Measurements from ENCODE around the gene HLA-C.
A peak's percentile ranks its signal among the peaks of the same experiment; 100 is the strongest.
"Not testable (repeated sequence)": the region's sequence is repeated elsewhere in the genome, so short reads cannot be mapped to it uniquely, and the experiment has no call there.

Gene HLA-C

GRCh38 chr6:31285982-31286381 is 14.1 kb upstream of the HLA-C start:
- Histone ChIP-seq H3K27ac (no peak overlapping the region), H3K36me3 (replicated peaks) (no peaks in the 10 kb centered on the region), H3K4me3 (ENCODE audit: low read depth, low read length) (no peak overlapping the region), H3K27me3 (replicated peaks) (peaks cover 7% of the 10 kb centered on the region)
- TF ChIP-seq CTCF (IDR thresholded peaks at IDR 0.05; ENCODE audit: low read depth, low read length, missing control alignments) = no peak
- no peak for DNase-seq
- in situ Hi-C loops (cut with HindIII; ENCODE audit: low pct_ligation_motif_present, low sequenced_read_pairs) = no loop called here

- Histone ChIP-seq H3K27ac (no peak overlapping the region), H3K4me3 (ENCODE audit: low read depth, low read length) (no peak overlapping the region), H3K36me3 (replicated peaks) (no peaks in the 10 kb centered on the region), H3K27me3 (replicated peaks) (peaks cover 7% of the 10 kb centered on the region)
- in situ Hi-C loops (cut with HindIII; ENCODE audit: low pct_ligation_motif_present, low sequenced_read_pairs) = no loop called here
- no peak for TF ChIP-seq CTCF (IDR thresholded peaks at IDR 0.05; ENCODE audit: low read depth, low read length, missing control alignments)
- no peak for DNase-seq
These were observed 13.6 kb upstream of the HLA-C start for GRCh38 chr6:31285486-31285885.

GRCh38 chr6:31279647-31280046 is 7.8 kb upstream of the HLA-C start:
- in situ Hi-C loops (cut with HindIII; ENCODE audit: low pct_ligation_motif_present, low sequenced_read_pairs); H3K27me3 ChIP-seq (replicated peaks); DNase-seq; H3K36me3 ChIP-seq (replicated peaks); H3K4me3 ChIP-seq (ENCODE audit: low read depth, low read length); H3K27ac ChIP-seq: not testable (repeated sequence)

GRCh38 chr6:31272836-31273626 is 1.1 kb upstream of the HLA-C start:
- Histone ChIP-seq H3K27ac (no peak overlapping the region), H3K27me3 (replicated peaks) (peaks cover 3% of the 10 kb centered on the region), H3K4me3 (ENCODE audit: low read depth, low read length) (no peak overlapping the region), H3K36me3 (replicated peaks) (no peaks in the 10 kb centered on the region)
- no peak for TF ChIP-seq CTCF (IDR thresholded peaks at IDR 0.05; ENCODE audit: low read depth, low read length, missing control alignments)
- no peak for DNase-seq
- in situ Hi-C loops (cut with HindIII; ENCODE audit: low pct_ligation_motif_present, low sequenced_read_pairs) = no loop called here

GRCh38 chr6:31272436-31272835 is 544 bp upstream of the HLA-C start:
- peaks cover 3% of the 10 kb centered on the region for H3K27me3 ChIP-seq (replicated peaks)
- in situ Hi-C loops (cut with HindIII; ENCODE audit: low pct_ligation_motif_present, low sequenced_read_pairs) = no loop called here
- no peak overlapping the region for H3K27ac ChIP-seq
- no peak for TF ChIP-seq CTCF (IDR thresholded peaks at IDR 0.05; ENCODE audit: low read depth, low read length, missing control alignments)
- peak overlapping the region; percentile 74 for H3K4me3 ChIP-seq (ENCODE audit: low read depth, low read length)
- no peak for DNase-seq
- no peaks in the 10 kb centered on the region for H3K36me3 ChIP-seq (replicated peaks)

- no peak overlapping the region for H3K27ac ChIP-seq
- DNase-seq = peak; percentile 2
- peak overlapping the region; percentile 74 for H3K4me3 ChIP-seq (ENCODE audit: low read depth, low read length)
- no peaks in the 10 kb centered on the region for H3K36me3 ChIP-seq (replicated peaks)
- no peaks in the 10 kb centered on the region for H3K27me3 ChIP-seq (replicated peaks)
- in situ Hi-C loops (cut with HindIII; ENCODE audit: low pct_ligation_motif_present, low sequenced_read_pairs) = no loop called here
- TF ChIP-seq CTCF (IDR thresholded peaks at IDR 0.05; ENCODE audit: low read depth, low read length, missing control alignments) = no peak
These were observed 878 bp downstream of the HLA-C start for GRCh38 chr6:31270788-31271640.

All from brain microvascular endothelial cell (primary cell).